ENCODE measurements around the gene ZNF451.

- TF ChIP-seq POLR2A (IDR thresholded peaks at IDR 0.05) (no peak), CTCF (IDR thresholded peaks at IDR 0.05) (no peak)
Observed at GRCh38 chr6:57113105-57113504, 23.1 kb downstream of the ZNF451 start.

All from uterus (tissue), 2 donors.